ENCODE results near the gene APLP1. TPM values are rescaled to one million over a fixed set of nuclear protein-coding genes. Genes with fewer than 3 reads are reported as not detected.

APLP1 gene
- total RNA-seq, 4 donors from 2014 or later = 0.27 to 0.33 TPM; not detected in 2

- in situ Hi-C loops (cut with MboI; ENCODE audit: low sequenced_read_pairs in 4 of 4) = no loop called here
- Histone ChIP-seq H3K4me1 (peaks cover 1 to 14% of the 10 kb centered on the region in 2 donors), H3K27ac (peak overlapping the region in 1 of 4 donors; percentile 25), H3K36me3 (no peaks in the 10 kb centered on the region), H3K9me3 (no peaks in the 10 kb centered on the region), H3K4me3 (no peak overlapping the region), H3K27me3 (no peaks in the 10 kb centered on the region)
- ATAC-seq = no peak
- TF ChIP-seq POLR2A (IDR thresholded peaks at IDR 0.05) (peak; percentile 17 to 18), CTCF (IDR thresholded peaks at IDR 0.05 in 4 of 5, conservative IDR thresholded peaks at IDR 0.05 in 1 of 5) (no peak)
- intact Hi-C loops (cut with DNase I; ENCODE audit: low total_unique reads) = no loop called here
- peak; percentile 55 to 57 for DNase-seq
Measured at GRCh38 chr19:35903550-35904179, 35.3 kb downstream of the APLP1 start.

GRCh38 chr19:35904311-35905068, 36.1 kb downstream of the APLP1 start:
- no peaks in the 10 kb centered on the region for H3K36me3 ChIP-seq
- DNase-seq (no peak), ATAC-seq (no peak)
- H3K27me3 ChIP-seq = peaks cover 0 to 2% (median 0%) of the 10 kb centered on the region in 3 donors
- H3K4me1 ChIP-seq = peaks cover 0 to 10% of the 10 kb centered on the region in 2 donors
- in situ Hi-C loops (cut with MboI; ENCODE audit: low sequenced_read_pairs in 4 of 4) (no loop called here), intact Hi-C loops (cut with DNase I; ENCODE audit: low total_unique reads) (no loop called here)
- H3K9me3 ChIP-seq = no peaks in the 10 kb centered on the region
- peak overlapping the region in 1 of 4 donors; percentile 25 for H3K27ac ChIP-seq
- peak in 1 of 2 donors; percentile 24 for TF ChIP-seq POLR2A (IDR thresholded peaks at IDR 0.05)
- TF ChIP-seq CTCF (IDR thresholded peaks at IDR 0.05 in 4 of 5, conservative IDR thresholded peaks at IDR 0.05 in 1 of 5) = no peak
- H3K4me3 ChIP-seq = no peak overlapping the region

- DNase-seq = no peak
Measured at GRCh38 chr19:35905178-35905727, 36.9 kb downstream of the APLP1 start.

GRCh38 chr19:35907377-35907745, 39.0 kb downstream of the APLP1 start:
- H3K4me3 ChIP-seq = peak overlapping the region in 1 of 4 donors; percentile 32
- no peaks in the 10 kb centered on the region for H3K9me3 ChIP-seq
- no peak for TF ChIP-seq CTCF (IDR thresholded peaks at IDR 0.05 in 4 of 5, conservative IDR thresholded peaks at IDR 0.05 in 1 of 5)
- DNase-seq (no peak), ATAC-seq (no peak)
- H3K36me3 ChIP-seq = no peaks in the 10 kb centered on the region
- peak overlapping the region in 1 of 4 donors; percentile 10 for H3K27ac ChIP-seq
- no peaks in the 10 kb centered on the region for H3K4me1 ChIP-seq
- peaks cover 0 to 2% (median 0%) of the 10 kb centered on the region in 3 donors for H3K27me3 ChIP-seq
- in situ Hi-C loops (cut with MboI; ENCODE audit: low sequenced_read_pairs in 4 of 4) = no loop called here
- intact Hi-C loops (cut with DNase I; ENCODE audit: low total_unique reads) = no loop called here

More at GRCh38 chr19:35905178-35905727, 36.9 kb downstream of the APLP1 start:
- no peaks in the 10 kb centered on the region for H3K9me3 ChIP-seq
- H3K27ac ChIP-seq = peak overlapping the region in 1 of 4 donors; percentile 10
- intact Hi-C loops (cut with DNase I; ENCODE audit: low total_unique reads) (no loop called here), in situ Hi-C loops (cut with MboI; ENCODE audit: low sequenced_read_pairs in 4 of 4) (no loop called here)
- ATAC-seq = no peak
- TF ChIP-seq CTCF (IDR thresholded peaks at IDR 0.05 in 4 of 5, conservative IDR thresholded peaks at IDR 0.05 in 1 of 5) (no peak), POLR2A (IDR thresholded peaks at IDR 0.05) (no peak)
- peaks cover 0 to 2% (median 0%) of the 10 kb centered on the region in 3 donors for H3K27me3 ChIP-seq
- peaks cover 0 to 5% of the 10 kb centered on the region in 2 donors for H3K4me1 ChIP-seq
- no peak overlapping the region for H3K4me3 ChIP-seq
- no peaks in the 10 kb centered on the region for H3K36me3 ChIP-seq

All from gastrocnemius medialis (tissue), 4 donors.